Stimulated activated CD4-positive, alpha-beta T cell treated with anti-CD3 and anti-CD28 coated beads, Interleukin-4, amount 100 ng/mL, for 1 hour (primary cell): Measurements from ENCODE around the gene GSG1L.
A peak's percentile ranks its signal among the peaks of the same experiment; 100 is the strongest.
"Not testable (repeated sequence)": the region's sequence is repeated elsewhere in the genome, so short reads cannot be mapped to it uniquely, and the experiment has no call there.

ENCODE experiments used
- DNase-seq: peaks from one replicate; pipeline ENCODE4 v3.0.0-alpha.2; 2020

Gene GSG1L

GRCh38 chr16:27977966-27978365, 85.5 kb downstream of the GSG1L start:
- no peak for DNase-seq

DNA sequence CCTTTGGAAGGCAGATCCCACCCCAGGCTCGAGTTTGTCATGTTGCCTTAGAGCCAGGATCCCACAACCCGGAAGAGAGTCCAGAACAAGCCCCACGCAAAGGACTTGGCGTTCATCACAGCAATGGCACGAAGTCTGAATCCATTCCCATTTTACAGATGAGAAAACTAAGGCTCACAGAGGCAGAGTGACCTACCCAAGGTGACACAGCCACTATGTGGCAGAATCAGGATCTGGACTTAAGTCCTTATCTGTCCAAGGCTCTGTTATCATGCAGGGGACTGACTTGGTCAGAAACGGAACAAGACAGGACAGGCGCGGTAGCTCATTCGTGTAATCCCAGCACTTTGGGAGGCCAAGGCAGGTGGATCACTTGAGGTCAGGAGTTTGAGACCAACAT, 86.5 kb downstream of the GSG1L start:
- DNase-seq: no peak

DNA sequence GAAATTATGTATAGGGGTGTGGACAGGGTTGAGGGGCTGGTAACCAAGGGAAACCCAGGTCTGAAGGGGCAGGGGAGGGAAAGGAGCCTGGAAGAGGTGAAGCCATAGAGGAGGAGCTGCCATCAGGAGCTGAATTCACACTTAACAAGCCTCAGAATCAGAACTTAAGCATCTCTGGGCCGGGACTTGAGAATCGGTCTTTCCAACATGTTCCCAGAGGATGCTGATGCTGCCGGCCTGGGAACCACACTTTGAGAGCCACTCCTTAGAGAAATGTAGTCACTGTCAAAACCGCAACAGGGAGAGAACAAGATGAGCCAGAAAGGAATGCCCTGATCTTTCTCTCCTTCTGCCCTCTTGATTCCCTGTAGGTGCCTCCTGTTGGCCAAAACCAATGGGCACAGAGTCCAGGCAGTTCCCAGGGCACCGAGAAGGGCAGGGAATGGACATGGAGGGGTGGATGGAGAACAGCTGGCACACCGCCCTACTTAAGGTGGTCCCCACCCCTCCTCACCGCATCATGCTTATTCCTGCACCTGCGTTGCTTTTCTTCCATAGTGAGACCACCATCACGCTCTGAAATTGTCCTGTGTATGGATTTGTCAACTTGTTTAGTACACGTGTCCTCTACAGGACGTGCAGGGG, 88.5 kb downstream of the GSG1L start:
- DNase-seq: no peak

GRCh38 chr16:27973678-27974077, 89.8 kb downstream of the GSG1L start:
- no peak for DNase-seq

DNA sequence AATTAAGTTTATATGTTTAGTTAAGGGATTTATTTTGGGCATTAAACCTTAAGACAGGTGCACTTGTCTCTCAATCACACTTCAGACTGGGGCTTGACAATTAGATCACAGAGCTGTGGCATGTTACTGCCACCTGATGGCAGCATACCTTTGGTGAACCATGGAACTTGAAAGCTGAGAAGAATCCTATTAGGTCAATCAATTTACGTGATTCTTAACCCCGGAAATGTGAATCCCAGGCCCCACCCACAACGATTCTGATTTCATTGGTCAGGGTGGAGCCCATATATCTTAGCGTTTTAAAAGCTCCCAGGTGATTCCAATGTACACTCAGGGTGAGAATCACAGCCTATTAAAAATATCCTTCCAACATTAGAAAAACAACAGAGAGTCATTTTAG, 91.0 kb downstream of the GSG1L start:
- DNase-seq: peak; percentile 24

DNA sequence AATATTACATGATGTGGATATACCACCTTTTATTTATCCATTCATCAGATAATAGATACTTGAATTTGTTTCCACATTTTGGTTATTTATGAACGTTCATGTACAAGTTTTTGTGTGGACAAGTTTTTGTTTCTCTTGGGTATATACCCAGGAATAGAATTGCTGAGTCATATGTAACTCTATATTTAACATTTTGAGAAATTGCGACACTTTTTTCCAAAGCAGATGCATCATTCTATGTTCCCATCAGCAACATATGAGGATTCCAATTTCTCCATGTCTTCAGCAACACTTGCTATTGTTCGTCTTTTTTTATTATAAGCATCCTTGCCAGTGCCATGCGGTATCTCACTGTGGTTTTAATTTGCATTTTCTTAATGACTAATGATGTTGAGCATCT, 93.9 kb downstream of the GSG1L start:
- DNase-seq: no peak

- DNase-seq: no peak
These were observed 96.3 kb downstream of the GSG1L start for GRCh38 chr16:27967169-27967568.

GRCh38 chr16:27966756-27967155, 96.8 kb downstream of the GSG1L start:
- DNase-seq: no peak

- DNase-seq: no peak
These were observed 97.7 kb downstream of the GSG1L start for GRCh38 chr16:27965801-27966200.

DNA sequence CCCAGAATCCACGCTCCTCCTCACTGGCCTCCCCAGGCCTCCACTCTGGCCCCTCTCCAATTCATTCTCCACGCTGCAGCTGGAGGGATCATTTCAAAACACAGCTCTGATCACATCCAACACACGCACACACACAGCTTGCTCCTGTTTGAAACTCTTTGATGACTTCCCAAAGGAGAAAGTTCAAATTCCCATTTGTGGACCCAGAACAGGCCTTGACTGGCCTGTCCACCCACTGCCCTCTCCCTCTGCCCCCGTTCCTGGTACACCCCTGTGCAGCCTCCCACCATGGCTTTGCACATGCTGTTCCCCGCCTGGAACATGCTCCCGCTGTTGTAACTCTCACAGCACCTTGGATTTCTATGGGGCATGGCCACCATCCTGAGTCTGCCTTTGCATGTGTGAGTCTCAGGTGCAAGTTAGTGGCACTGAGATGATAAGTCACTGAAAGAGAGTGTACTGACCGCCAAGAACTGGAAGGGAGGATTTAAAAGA, 100.0 kb downstream of the GSG1L start:
- DNase-seq: no peak

DNA sequence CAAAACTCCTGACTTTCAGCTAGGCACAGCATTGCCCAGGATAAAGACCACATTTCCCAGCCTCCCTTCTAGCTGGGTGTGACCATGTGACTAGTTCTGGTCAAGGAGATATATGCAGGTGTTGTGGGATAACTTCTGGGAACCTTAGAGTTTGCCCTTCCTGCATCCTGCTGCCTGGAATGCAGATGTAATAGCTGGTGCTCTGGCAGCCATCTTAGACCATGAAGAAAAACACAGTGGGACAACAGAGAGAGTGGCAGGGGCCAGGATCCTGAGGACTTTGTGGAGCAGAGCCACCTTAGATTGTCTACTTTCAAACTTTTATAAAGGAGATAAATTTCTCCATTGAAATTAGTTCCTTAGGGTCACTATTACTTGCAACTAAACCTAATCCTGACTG, 101.3 kb downstream of the GSG1L start:
- no peak for DNase-seq

- no peak for DNase-seq
These were observed 102.3 kb downstream of the GSG1L start for GRCh38 chr16:27961296-27961620.

DNA sequence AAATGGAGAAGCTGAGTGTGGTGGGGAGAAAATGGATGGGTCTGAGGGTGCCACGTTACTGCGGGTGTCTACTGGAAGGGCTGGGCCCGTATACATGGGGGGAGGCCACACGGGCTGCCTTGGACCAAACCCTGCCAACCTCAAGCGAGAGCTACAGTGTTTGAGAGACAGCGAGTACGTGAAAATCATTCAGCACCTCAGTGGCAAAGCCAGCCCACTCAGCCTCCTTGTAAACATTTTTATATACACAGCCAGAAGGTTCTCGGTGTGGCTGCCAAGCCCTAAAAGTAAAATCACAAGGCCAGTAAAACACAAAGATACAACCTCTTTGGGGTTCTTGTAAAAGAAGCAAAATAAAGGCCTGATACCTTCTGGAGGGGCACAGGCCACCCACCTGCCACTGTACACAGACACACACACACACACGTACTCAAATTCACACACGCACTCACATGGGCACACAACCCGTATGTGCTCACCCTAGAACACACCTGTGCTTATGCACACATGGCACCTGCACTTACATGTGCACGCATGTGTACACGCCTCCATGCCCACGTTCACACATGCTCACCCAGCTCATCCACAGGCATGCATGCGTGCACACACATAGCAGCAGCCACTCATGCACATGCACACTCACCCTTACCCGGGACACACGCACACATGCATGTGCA, 102.8 kb downstream of the GSG1L start:
- no peak for DNase-seq

DNA sequence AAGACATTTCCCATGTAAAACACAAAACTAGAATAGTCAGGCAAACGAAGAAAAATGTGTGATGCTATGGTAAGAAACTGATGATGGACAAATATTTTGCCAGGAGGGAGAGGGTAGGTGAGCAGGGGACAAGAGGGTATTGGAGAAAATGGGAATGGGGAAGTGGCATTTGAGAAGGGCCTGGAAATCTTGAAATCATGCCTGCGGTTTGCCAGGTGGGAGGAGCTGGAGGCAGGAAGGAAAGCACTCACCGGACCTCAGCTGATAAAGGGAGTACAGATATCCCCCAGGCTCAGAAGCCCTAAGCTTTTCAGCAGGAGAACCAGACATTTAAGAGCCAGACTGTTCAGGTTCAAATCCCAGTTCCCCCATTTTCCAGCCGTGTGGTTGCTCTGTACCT, 103.6 kb downstream of the GSG1L start:
- no peak for DNase-seq

- no peak for DNase-seq
These were observed 109.3 kb downstream of the GSG1L start for GRCh38 chr16:27954191-27954590.

- DNase-seq: no peak
These were observed 110.7 kb downstream of the GSG1L start for GRCh38 chr16:27952811-27953210.

DNA sequence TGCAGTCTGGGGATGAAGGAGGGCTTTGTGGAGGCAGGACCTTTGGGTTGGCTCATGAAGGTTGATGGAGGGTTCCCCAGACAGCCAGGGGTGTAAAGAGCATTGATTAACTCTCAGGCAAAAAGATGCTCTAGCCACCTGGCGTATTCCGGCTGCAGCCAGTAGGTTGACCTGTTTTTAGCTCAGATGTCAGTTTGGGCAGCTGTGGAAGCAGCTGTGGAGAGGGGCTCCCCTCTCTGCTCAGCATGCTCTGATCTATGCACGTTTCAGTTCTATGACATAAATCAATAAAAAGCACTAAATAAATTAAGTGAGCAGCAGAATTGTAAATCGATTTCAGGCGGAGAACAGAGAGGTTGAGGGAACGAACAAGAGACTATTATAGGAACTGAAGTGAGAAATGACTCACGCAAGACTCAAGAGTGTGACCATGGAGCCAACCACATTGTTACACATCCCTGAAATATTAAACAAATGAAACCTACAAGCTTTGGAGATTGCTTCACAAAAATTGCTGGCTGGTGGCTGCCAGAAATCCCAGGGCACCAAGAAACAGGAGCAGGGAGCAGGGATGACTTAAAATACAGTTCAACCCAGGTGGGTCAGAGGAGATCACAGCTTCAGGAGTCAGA, 111.9 kb downstream of the GSG1L start:
- DNase-seq: no peak

- DNase-seq: no peak
These were observed 113.2 kb downstream of the GSG1L start for GRCh38 chr16:27950206-27950887.

DNA sequence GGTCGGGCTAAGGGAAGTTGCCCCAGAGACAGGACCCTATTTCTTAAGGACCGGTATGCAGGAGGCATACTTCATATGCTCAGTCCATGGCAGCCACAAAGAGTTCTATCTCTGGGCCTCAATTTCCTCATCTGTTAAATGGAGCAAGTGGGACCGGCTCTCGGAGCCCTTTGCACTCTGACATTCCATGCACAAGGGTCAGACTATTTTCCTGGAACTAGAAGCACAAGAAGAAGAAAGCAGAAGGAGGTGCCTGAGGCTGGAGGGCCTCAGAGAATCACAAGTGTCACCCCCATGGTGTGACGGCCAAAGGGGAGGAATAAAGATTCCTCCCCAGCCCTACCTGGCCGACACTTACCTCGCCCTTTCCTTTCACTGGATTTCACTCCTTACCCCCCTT, 115.8 kb downstream of the GSG1L start:
- no peak for DNase-seq

DNA sequence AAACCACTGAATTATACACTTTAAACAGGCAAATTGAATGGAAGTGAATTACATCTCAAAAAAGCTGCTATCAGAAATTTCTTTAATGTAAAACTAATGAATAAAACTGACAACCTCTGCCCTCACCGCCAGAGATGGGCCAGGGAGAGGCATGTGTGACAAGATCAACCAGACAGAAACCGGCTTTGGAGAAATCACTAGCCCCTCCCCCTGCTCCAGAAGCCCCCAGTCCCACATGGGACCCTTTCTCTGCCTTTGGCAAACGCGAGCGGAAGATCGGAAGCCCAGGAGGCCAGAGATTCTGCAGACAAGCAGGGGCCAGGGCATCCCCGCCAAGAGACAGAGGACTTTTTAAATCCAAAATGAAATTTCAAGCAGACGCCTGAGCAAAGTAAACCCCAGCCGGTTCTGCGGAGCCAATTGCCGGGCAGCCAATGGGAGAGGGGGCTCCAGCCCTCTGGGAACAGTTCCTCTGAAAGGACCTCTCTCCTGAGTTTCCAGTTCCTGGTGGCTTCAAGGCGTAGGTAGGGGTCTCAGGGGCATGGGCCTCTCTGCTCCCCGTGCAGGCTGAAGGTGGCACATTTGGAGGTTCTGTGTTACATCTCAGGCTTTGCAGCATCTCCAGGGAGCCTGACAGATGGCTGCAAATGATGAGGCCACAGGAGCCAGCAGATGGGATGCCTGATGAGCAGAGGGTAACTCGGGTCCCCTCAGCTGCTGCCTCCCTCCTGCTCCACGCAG, 118.1 kb downstream of the GSG1L start:
- DNase-seq: no peak

DNA sequence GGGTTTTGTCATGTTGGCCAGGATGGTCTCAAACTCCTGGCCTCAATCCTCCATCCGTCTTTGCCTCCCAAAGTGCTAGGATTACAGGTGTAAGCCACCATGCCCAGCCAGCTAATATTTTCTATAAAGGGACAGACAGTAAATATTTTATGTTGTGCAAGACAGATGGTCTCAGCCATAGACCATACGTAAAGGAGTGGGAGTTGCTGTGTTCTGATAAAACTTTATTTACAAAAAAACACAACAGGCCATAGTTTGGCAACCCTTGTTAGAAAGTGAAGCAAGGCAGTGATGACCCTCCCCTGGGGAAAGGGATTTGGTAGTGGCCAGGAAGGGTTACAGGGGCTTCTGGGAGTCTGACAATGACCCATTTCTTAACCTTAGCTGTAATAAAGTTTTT, 119.7 kb downstream of the GSG1L start:
- no peak for DNase-seq

DNA sequence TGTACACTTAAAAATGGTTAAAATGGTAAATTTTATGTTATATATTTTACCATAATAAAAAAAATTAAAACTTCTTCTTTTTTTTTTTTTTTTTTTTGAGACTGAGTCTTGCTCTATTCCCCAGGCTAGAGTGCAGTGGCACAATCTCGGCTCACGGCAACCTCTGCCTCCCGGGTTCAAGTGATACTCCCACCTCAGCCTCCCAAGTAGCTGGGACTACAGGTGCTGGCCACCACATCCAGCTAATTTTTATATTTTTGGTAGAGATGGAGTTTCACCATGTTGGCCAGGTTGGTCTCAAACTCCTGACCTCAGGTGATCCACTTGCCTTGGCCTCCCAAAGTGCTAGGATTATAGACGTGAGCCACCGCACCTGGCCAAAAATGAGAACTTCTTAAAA, 121.4 kb downstream of the GSG1L start:
- not testable (repeated sequence) for DNase-seq

- no peak for DNase-seq
These were observed 128.4 kb downstream of the GSG1L start for GRCh38 chr16:27935076-27935475.
